ENCODE results near the gene DTHD1.

Gene DTHD1

DNA sequence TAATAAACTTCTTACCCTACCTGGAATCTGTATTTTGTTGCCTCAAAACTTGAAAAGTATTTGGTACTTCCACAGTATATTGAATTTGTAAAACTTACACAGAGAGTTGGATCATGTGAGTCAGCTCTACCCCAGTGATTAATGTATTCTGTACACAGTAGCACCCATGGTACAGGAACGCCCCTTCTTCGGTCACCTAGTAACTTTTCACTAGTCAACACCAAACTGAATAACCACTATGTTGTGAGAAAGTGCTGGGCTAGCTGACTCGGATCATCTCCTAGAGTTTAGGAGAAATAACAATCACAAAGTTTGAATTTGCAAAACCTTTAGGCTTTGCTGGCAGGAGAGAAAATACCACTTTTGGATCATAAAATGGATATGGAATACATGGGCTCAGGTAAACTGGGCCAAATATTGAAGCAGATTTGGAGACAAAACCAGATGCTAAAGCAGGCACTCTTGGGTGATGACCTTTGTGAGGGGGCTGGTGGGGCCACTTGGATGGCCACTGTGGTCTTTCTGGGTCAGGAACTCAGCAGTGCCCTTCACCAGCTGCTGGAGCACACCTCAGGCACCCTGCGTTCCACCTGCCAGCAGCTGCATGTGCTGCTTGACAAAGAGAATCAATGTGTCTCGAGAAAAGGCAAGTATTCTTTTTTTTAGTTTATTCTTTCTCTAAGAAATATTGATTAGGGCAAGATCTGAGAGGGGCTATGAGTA, at the start of gene DTHD1:
Gene DTHD1 (plus strand): TSS at position 233 of the 723 bp plus-strand sequence. CDS start 143 bp downstream, at position 376.
- FAIRE-seq, result no peak

DNA sequence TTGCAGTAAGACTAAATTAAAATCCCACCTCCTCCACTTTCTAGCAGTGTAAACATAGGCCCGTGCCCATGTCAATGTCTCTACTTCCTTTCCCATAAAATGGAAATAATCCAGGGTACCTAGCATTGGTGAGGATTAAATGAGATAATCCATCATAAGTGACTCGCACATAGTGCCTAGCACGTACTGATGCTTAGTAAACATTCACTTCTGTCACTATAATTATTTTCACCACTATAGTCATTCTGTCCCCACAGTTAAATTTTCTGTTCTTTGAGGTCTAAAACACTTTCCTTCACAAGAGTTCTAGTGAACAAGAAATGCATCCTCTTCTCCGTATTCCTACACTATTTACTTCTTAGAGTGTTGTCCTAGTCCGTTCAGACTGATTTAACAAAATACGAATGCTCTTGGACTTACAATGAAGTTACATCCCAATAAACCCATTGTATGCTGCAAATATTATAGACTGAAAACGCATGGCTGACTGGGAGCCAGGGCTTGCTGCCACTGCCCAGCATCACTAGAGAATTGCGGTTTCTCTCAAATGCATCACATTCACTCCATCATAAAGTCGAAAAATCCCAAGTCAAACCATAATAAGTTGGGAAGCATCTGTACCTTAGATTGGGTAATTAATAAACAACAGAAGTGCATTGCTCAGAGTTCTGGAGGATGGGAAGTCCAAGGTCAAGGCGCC, 47.7 kb upstream of the DTHD1 start:
- FAIRE-seq, result no peak

DNA sequence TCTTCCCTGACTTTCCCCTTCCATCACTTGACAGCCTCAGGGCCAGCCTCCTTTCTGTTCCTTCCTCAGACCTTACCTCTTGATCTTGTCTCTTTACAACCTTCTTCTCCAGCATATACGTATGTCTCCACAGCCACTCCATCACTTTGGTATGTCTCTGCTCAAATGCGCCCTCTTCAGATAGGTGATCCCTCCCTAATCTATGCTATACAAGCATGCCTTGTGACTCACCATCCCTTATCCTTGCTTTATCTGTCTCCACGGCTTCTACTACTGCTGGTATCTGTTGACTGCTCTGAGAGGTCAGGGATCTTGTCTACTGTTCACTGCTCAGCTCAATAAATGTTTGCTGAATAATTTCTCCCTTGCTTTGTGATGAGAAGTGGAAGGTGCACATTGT, 46.1 kb upstream of the DTHD1 start:
- FAIRE-seq, result no peak

DNA sequence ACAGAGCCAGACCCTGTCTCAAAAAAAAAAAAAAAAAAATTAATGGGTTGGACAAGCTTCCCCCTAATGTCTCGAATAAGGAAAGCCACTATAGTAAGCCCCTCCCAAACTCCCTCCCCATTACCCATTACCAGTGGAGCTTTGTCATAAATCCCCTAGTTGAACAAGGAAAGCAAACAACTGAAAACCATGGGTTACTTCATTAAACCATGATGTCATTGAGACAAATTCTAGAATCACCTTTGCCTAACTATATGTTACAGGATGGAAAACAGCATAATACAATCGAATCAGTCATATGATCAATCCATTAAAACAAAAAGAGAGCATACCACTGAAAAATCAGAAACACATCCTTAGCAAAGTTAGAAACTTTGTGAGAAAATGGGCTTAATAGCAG, 45.3 kb upstream of the DTHD1 start:
- no peak for FAIRE-seq

DNA sequence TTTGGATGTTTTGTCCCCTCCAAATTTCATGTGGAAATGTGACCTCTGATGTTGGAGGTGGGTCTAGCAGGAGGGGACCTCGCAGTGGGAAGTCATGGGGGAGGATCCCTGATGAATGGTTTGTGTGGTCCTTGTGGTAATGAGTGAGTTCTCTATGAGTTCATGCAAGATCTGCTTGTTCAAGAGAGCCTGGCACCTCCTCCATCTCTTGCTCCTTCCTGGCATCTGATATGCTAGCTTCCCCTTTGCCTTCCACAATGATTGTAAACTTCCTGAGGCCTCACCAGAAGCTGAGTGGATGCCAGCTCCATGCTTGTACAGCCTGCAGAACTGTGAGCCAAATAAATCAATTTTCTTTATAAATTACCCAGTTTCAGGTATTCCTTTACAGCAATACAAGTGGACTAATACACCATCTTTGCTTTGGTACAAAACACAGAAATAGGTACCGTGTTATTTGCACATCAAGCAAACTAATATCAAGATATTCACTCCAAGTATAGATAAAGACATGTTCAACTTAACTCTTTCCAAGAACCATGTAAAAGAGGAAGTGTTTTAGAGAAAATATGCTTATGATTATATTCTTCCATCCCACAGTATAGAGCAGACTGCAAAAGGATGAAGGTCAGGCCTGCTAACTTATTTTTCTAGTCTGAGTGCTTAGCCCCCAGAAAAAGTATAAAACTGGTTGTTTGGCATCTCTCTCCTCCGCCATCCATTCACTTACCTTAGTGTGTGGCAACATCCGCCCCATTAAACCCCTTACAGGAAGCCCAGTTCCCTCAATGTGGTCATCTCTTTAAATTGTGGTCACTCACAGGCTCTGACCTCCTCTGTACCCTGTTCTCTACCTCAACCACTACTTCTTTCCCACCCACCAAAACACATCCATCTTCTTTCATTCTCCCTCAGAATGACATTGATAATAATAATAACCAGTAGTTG, 43.8 kb upstream of the DTHD1 start:
- no peak for FAIRE-seq

DNA sequence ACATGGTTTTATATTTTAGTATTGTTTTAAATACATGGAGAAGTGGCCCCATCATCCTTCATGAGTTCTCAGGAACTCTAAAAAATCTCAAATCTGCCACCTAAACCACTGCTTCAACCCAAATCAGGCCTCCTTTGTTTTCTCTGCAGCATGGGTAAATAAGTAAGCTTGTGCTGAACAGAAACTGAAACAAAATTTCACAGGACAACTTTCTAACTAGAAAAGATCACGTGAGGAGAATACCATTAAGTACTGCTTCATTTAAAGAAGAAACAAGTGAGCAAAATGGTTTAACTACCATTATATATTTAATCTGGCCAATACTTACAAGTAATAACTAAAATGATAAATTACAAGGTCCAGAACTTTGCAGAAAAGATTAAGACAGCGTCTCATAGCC, 39.6 kb upstream of the DTHD1 start:
- FAIRE-seq, result no peak

DNA sequence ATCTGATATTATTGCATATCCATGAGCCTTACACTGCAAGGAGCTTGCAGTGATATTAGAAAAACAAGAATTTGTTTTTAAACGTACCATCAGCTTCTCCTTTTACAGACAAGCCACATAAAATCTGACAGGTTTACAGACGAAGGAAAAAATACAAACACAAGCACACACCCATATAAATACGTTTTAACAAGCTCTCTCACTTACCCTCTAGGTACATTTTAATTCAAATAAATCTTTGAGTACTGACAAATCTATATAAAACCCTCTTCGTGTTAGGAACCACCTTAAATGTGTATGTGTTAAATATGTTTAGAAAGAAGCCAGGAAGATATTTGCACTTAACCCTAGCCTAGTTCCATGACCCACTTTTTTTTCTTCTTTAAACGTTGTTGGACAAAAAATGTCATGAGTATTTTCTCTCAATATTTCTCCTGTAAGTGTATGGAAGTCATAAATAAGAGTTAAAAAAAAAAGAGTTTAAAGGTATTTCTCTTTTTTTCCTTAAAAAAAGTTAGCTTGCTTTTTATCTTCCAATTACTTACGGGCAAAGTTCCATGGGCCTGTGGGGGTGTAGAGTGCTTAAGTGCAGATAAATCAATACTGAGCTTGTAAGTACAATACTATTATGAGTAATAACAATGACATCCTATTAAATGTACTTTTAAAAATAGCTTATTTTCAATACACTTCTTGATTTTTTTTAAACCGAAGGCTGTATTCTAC, 38.6 kb upstream of the DTHD1 start:
- FAIRE-seq, result peak; percentile 45

DNA sequence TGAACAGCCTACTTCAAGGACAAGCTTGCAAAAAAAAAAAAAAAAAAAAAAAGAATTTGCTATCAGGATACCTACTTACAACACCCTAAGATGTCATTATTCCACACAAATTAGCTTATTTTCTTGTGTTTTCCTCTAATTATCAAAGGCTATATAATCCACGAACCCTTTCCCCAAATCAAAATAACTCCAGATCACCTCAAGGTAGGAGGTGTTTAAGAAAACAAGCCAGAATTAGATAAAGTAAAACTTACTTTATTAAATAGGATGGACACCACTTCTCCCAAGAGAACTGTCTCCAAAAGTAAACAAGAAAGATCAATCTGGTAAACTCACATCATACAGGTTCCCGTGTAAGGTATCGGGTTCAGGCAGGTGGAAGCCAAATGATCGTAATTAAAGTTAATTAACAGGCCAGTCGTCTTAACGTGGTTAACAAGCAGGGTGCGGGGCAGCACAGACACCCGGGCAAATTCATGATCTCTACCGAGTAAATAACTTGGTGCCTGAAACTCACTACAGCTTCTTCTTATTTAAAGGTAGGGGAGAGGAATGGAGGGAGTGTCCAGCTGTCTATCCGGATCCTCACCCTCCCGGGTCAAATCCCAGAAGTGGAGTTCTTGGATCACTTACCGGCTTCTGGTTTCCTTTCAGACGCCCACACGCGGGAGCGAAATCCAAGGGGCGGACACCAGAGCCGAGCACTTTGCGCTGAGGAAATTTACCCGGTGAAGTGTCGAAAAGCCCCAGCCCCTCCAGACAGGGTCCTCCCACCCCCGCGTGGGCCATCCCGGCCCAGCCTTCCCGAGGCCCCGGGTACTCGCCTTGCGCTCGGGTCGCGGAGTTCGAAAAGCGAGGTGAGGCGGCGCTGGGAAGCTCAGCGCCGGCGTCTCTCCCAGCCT, 37.8 kb upstream of the DTHD1 start:
- no peak for FAIRE-seq

DNA sequence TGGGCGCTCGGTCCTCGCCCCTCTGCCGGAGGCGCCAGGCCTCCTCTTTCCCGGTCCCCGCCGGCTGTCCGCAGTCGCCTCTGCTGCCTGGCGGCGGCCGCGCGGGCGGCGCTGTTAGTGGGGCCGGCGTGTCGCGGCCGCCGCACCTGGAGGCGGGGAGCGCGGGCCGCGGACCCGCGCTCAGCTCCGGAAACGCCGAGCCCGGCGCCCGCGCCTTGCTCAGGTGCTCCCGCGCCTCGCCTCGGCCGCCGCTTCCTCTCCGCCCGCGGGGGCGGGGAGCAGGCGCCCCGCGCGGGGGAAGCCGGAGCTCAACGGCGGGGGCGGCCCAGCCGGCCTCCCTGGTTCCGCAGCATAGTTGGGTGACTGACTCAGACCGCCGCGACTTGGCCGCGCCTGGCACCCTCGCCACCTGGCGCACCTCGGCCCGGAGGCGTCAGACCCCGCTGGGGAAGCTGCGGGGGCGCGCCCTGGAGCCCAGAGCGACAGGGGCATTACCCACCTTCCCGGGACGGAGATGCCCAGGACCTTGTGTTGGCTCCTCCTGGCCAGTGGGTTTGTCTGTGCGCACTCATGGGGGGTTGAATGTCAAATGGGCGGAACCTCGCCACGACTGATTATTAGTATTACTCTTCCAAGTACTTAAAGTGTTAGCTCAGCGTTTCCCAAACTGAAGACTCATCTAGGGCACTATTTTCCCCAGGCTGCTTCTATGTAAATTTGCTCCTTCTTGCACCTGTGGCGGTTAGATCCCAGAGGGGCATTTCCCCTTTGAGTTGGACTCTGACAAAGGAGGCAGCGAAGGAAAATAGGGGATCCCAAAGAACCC, 36.9 kb upstream of the DTHD1 start, which contains the start of gene ARAP2:
Gene ARAP2 (minus strand): TSS at position 258 of the 826 bp plus-strand sequence. CDS start 15,028 bp downstream, outside the sequence.
- no peak for FAIRE-seq

DNA sequence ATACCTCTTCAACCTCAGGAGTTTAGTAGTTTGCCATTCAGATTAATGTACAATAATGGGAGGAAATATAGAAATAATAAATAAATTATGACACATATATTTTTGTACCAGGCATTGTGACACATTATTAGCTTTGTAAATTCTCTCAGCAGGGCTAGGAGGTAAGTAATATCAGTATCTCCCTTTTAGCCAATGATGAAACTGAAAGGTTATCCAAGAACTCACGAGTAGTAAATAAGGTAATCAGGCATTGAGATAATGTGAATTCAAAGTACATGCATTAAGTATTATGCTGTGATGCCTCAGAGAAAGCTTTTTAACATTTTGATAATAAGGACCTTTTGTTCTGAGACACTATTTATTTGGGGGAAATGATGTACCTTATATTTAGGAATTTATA, 31.8 kb upstream of the DTHD1 start:
- no peak for FAIRE-seq

DNA sequence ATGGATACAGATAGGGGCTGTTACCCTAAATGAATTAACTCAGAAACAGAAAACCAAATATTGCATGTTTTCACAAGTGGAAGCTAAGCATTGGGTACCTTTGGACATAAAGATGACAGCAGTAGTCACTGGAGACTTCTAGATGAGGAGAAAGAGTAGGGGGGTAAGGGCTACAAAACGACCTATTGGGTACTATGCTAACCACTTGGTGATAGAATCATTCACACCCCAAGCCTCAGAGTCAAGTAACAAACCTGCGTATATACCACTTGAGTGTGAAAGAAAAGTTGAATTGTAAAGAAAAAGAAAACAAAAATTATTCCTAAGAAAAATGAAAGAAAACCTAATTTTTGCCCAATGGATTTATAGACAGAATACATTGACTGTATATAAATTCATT, 29.4 kb upstream of the DTHD1 start:
- no peak for FAIRE-seq

DNA sequence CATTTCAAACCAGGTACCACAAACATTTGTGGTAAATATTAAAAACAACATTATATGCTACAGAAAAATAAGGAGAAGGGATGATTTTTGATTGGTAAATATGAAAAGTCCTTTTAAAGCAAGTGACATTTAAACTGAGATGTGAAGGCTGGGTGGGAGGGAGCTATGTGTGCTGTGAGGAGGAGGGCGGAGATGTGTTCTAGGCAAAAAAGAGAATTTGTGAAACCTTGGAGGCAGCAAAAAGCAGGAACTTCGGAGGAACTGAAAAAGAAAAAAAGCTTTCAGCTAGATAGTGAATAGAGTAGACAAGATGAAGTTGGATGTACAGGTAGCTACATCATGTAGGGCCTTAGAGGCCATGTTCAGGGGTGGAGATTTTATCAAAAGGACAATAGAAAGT, 27.0 kb upstream of the DTHD1 start:
- no peak for FAIRE-seq

DNA sequence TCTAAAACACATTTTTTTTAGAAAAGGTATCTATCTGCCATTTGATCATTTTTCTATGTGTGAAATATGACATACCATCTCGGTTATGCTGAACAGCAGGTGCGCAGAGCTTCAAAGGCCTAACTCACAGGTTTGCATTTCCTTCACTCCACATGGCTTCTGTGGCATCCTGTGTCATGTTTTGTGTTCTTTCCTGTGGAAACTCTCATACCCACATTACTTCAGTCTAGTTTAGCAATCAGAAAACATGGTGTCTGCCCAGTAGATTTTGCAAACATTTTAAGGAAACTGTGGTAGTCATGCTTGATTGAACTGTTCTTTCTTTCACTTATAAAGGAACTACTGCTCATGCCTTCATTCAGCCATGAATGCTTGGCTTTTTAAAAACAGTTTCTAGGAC, 25.8 kb upstream of the DTHD1 start:
- no peak for FAIRE-seq

DNA sequence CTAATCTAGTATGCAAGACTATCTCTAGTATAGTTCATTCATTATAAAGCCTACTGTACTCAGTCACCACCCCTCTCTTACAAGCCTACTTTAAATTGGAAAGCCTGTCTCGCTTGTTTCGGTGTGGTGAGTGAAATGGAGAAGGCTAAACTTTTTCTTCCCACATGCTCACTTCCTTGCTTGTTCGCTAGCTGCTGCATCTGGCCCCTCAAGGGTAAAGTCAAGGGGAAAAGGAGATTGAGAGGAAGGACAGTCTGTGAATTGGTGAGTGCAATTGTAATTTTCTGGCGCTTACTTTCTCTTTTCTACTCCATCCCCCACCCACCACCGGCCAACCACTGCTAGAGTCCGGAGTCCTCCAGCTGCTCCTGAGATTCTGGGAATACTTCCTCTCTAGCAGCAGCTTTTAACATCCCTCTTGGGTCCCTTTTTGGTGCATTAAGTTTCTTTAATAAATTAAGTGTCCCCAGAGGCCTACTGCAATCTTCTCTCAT, 25.0 kb upstream of the DTHD1 start:
- FAIRE-seq, result no peak

DNA sequence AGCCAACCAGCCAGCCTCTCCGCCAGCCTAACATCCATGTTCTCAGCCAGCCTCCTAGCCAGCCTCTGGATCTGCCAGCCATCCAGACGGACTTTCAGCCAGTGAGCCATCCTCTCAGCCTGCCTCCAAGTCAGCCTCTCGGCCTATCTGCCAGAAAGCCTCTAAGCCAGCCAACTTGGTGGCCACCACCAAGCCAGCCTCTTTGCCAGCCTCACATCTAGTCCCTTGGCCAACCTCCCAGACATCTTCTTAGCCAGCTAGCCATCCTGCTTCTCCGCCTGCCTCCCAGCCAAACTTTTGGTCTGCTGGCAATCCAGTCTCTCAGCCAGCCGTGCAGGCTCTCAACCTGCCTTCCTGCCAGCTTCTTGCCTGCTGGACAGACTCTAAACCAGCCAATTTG, 20.7 kb upstream of the DTHD1 start:
- FAIRE-seq, result no peak

DNA sequence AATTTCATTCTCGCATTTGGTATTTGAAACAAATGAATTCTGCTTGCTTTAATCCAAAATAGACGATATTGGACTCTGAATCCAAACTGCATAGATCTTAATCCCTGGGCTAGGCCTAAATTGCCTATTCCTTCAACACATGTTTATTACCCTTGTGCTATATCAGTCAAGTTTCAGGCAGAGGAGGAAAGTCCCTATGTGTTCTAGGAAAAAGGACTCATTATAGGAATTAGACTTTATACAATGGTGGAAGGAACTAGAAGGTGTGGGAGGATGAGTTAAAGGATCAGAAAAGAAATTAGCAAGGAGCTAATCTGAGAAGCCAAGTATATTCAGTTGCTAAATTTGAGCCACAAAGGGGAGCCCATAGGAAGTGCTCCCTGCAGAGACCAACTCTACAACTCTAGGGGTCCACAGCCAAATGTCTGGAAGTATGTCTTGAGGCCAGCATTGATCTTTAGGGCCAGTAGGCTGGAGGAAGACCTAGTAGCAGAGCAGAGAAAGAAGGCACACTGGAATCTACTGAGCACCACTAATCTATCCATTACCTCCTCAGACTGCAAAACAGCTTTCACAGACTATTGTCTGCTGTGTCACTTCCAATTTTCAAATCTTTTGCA, 17.1 kb upstream of the DTHD1 start:
- FAIRE-seq, result no peak

DNA sequence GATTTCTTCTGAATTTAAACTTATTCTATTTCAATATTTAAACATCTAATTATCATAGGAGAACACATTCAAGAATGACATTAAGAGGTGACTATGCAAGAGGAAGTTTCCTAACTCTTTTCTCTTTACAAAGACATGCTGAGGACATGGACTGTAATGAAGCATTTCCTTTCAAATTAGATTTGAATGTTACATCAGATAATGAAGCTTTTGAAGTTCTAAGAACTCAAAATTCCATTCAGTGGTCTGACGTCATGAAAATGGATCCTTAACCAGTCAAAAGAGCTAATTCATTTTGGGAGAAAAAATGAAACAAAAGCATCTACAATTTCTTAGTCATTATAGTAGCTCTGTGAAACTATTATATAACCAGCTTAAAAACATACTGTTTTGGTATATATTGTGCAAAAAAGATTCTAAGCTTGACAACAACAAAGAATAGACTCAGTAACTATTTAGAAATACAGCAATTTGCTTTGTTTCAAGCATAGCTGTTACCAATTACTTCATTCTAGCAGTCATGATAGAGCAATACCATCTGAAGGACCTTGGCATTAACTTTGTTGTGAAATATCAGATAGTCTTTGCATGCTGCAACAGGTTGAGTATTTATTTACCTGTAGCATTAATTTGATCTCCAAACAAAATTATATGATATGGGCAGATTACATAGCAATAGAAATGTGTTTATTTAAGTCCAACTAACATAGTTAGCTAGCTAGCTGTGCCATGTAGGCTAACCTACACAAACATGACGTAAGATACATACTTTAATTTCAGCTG, 13.7 kb upstream of the DTHD1 start:
- FAIRE-seq, result no peak

DNA sequence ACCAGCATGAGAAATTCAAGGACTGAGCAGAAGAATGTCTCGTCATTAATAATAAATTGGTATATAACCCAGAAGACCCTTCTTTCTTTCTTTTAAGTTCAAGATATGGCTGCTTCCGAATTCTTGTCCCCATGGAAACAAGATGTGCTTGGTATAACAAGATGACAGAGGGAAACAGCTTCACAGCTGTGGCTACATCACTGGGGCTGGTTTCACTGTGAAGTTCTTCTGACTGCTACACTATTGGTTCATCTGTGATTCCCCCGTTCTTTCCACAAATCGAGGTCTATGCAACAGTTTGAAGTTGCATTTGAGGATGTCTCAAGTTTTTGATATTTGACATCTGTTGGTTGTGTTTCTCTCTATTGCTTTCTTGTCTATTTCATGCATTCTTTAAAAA, 12.3 kb upstream of the DTHD1 start:
- FAIRE-seq, result no peak

Data from endometrium (tissue), 2 donors.